AG09319 (cell line): ENCODE data around the gene FRMD3.

Experiments used
- DNase-seq: peaks from one replicate; pipeline ENCODE4 v3.0.0-alpha.2; 2010; ENCODE audit warnings: low read depth; ENCODE audit errors: extremely low read depth
- CTCF ChIP-seq: IDR thresholded peaks from 2 replicates; pipeline ENCODE4 v1.5.1; 2011; ENCODE audit warnings: low read depth, mild to moderate bottlenecking, inconsistent platforms, low read length, moderate library complexity

Gene FRMD3

GRCh38 chr9:83349031-83349430 lies 189.2 kb downstream of the FRMD3 start:
- no peak for TF ChIP-seq CTCF
- DNase-seq = no peak

- TF ChIP-seq CTCF = no peak
- no peak for DNase-seq
These were observed 191.4 kb downstream of the FRMD3 start for GRCh38 chr9:83346655-83347420.

GRCh38 chr9:83343366-83343999 lies 194.7 kb downstream of the FRMD3 start:
- DNase-seq = no peak
- no peak for TF ChIP-seq CTCF

GRCh38 chr9:83342731-83343130 lies 195.5 kb downstream of the FRMD3 start:
- TF ChIP-seq CTCF = no peak
- DNase-seq = no peak

GRCh38 chr9:83342006-83342405 lies 196.2 kb downstream of the FRMD3 start:
- no peak for DNase-seq
- TF ChIP-seq CTCF = no peak

- no peak for DNase-seq
- no peak for TF ChIP-seq CTCF
These were observed 197.8 kb downstream of the FRMD3 start for GRCh38 chr9:83340451-83340850.

GRCh38 chr9:83339435-83339834 lies 198.8 kb downstream of the FRMD3 start:
- TF ChIP-seq CTCF = no peak
- DNase-seq = no peak
